HepG2 (cell line): ENCODE measurements around the gene RPSA. TPM values are rescaled to one million over a fixed set of nuclear protein-coding genes. Genes with fewer than 3 reads are reported as not detected.

Source experiments
- AHR ChIP-seq: IDR thresholded peaks from 2 replicates; pipeline ENCODE4 v1.6.1; 2018; ENCODE audit warnings: missing genetic modification reagents, missing compliant biosample characterization
- ASH2L ChIP-seq: fragments of 300-600, 200-600 bp; sonication (generic); IDR thresholded peaks from 2 replicates; pipeline ENCODE4 v1.7.0; 2017; ENCODE audit warnings: low read depth, mild to moderate bottlenecking, moderate library complexity, mixed read lengths, low read length; ENCODE audit not compliant: insufficient read length
- HNRNPLL ChIP-seq: fragments of 200-400 bp; formaldehyde crosslinking; IDR thresholded peaks from 2 replicates; pipeline ENCODE4 v1.6.1; 2017; ENCODE audit warnings: mild to moderate bottlenecking, low read depth, low read length; ENCODE audit not compliant: poor library complexity, severe bottlenecking
- IKZF4 ChIP-seq: sonication (generic); formaldehyde crosslinking; IDR thresholded peaks from 2 replicates; pipeline ENCODE4 v1.5.1; 2020; ENCODE audit warnings: borderline replicate concordance, mild to moderate bottlenecking, low read depth, missing genetic modification reagents; ENCODE audit errors: not compliant biosample characterization
- KLF9 ChIP-seq: IDR thresholded peaks from 2 replicates; pipeline ENCODE4 v1.6.1; 2016; ENCODE audit warnings: low read depth
- PHF21A ChIP-seq: sonication (generic); formaldehyde crosslinking; IDR thresholded peaks from 2 replicates; pipeline ENCODE4 v1.5.0; 2020; ENCODE audit warnings: mild to moderate bottlenecking, missing genetic modification reagents
- SIX1 ChIP-seq: sonication (generic); formaldehyde crosslinking; IDR thresholded peaks from 2 replicates; pipeline ENCODE4 v1.4.0; 2020; ENCODE audit warnings: missing genetic modification reagents, borderline replicate concordance
- TAF1 ChIP-seq: sonication (generic); formaldehyde crosslinking; IDR thresholded peaks from 2 replicates; pipeline ENCODE4 v1.4.0; 2020; ENCODE audit warnings: missing genetic modification reagents
- TBL1XR1 ChIP-seq: fragments of 150-350 bp; IDR thresholded peaks from 2 replicates; pipeline ENCODE4 v1.6.1; 2014; ENCODE audit warnings: borderline replicate concordance, low read length; ENCODE audit not compliant: partially characterized antibody
- ZNF136 ChIP-seq: sonication (generic); formaldehyde crosslinking; IDR thresholded peaks from 2 replicates; pipeline ENCODE4 v1.8.1; 2022; ENCODE audit warnings: low read depth, mild to moderate bottlenecking, moderate library complexity, missing genetic modification reagents
- ZNF280B ChIP-seq: sonication (generic); formaldehyde crosslinking; IDR thresholded peaks from 2 replicates; pipeline ENCODE4 v1.5.0; 2020; ENCODE audit warnings: missing genetic modification reagents, mild to moderate bottlenecking, borderline replicate concordance
- ZNF329 ChIP-seq: sonication (generic); formaldehyde crosslinking; IDR thresholded peaks from 2 replicates; pipeline ENCODE4 v1.9.0; 2021; ENCODE audit warnings: low read depth, mild to moderate bottlenecking, missing genetic modification reagents
- ZNF503 ChIP-seq: sonication (generic); formaldehyde crosslinking; IDR thresholded peaks from 2 replicates; pipeline ENCODE4 v1.4.0; 2020; ENCODE audit warnings: missing genetic modification reagents
- ZNF546 ChIP-seq: sonication (generic); formaldehyde crosslinking; conservative IDR thresholded peaks from 2 replicates; pipeline ENCODE4 v1.8.1; 2023; ENCODE audit warnings: mild to moderate bottlenecking, missing genetic modification reagents
- ZNF557 ChIP-seq: sonication (generic); formaldehyde crosslinking; IDR thresholded peaks from 2 replicates; pipeline ENCODE4 v1.4.0; 2020; ENCODE audit warnings: missing genetic modification reagents
- ZNF768 ChIP-seq: sonication (generic); formaldehyde crosslinking; IDR thresholded peaks from 2 replicates; pipeline ENCODE4 v1.4.0; 2020; ENCODE audit warnings: missing genetic modification reagents
- ZNF777 ChIP-seq: sonication (generic); formaldehyde crosslinking; IDR thresholded peaks from 2 replicates; pipeline ENCODE4 v1.4.0; 2020; ENCODE audit warnings: missing genetic modification reagents
- ZNF883 ChIP-seq: sonication (generic); formaldehyde crosslinking; IDR thresholded peaks from 2 replicates; pipeline ENCODE4 v1.5.1; 2020; ENCODE audit warnings: mild to moderate bottlenecking, missing genetic modification reagents; ENCODE audit errors: not compliant biosample characterization
- polyA plus RNA-seq, 8 experiments: library from polyadenylated mRNA; depleted of rRNA in 3 of 8; stranded (reverse) in 7 of 8; unstranded in 1 of 8; fragments of >200 nt; fragmentation: Illumina TruSeq in 4 of 8; extraction: Trizol in 4 of 8; gene quantifications; 2 replicates each; pipeline versions ENCODE4 v1.2.1 to v1.2.3, GENCODE V29; 2011 to 2016; ENCODE audit warnings: low read depth in 4 of 8, missing spikeins in 1 of 8, mixed read lengths in 1 of 8; ENCODE audit not compliant: insufficient read depth in 1 of 8
- total RNA-seq, 5 experiments: library from RNA; depleted of rRNA; stranded (reverse); fragments of >200 nt; fragmentation: Illumina TruSeq; extraction: Trizol; gene quantifications; 2 replicates each; pipeline ENCODE4 v1.2.3, GENCODE V29; 2016; ENCODE audit warnings: low read depth in 1 of 5
- TF ChIP-seq, protein P1 (sequence below): sonication (generic); formaldehyde crosslinking; conservative IDR thresholded peaks from 2 replicates; pipeline ENCODE4 v1.8.0; 2022; ENCODE audit warnings: mild to moderate bottlenecking, moderate library complexity, missing genetic modification reagents
- TF ChIP-seq, protein P2 (sequence below): sonication (generic); formaldehyde crosslinking; IDR thresholded peaks from 2 replicates; pipeline ENCODE4 v1.8.0; 2023; ENCODE audit warnings: mild to moderate bottlenecking, missing genetic modification reagents

RPSA gene
- total and polyA plus RNA-seq, 2 of the 13 experiments (the other 11 are each of a cell fraction or from before 2014, with no cell fraction given): 1,683 to 3,226 TPM

GRCh38 chr3:39383045-39383880 is 23.3 kb upstream of the RPSA start, which contains the start of gene SLC25A38 (continued):
- TF ChIP-seq ZNF503 (CRISPR knock-in tag) (peak; percentile 35; the same call in 1 of the 2 replicates), TBL1XR1 (no peak), HNRNPLL (peak; percentile 91), ZNF777 (CRISPR knock-in tag) (peak; percentile 90), ZNF136 (CRISPR knock-in tag) (0 out of 2 replicates have a peak, but pooled peaks have one; percentile 64), ZNF557 (CRISPR knock-in tag) (0 out of 2 replicates have a peak, but pooled peaks have one; percentile 36), ZNF883 (CRISPR knock-in tag) (peak; percentile 89), ZNF280B (CRISPR knock-in tag) (0 out of 2 replicates have a peak, but pooled peaks have one; percentile 21), ASH2L (no peak), SIX1 (CRISPR knock-in tag) (no peak; the same call in 1 of the 2 replicates), ZNF768 (peak; percentile 42), ZNF546 (CRISPR knock-in tag) (peak; percentile 52; the same call in 1 of the 2 replicates), PHF21A (CRISPR knock-in tag) (peak; percentile 78), KLF9 (no peak), AHR (0 out of 2 replicates have a peak, but pooled peaks have one; percentile 20), TAF1 (CRISPR knock-in tag) (peak; percentile 50; the same call in 1 of the 2 replicates), ZNF329 (CRISPR knock-in tag) (peak; percentile 42; the same call in 1 of the 2 replicates), IKZF4 (CRISPR knock-in tag) (peak; percentile 55)
- TF ChIP-seq, protein P1, sequence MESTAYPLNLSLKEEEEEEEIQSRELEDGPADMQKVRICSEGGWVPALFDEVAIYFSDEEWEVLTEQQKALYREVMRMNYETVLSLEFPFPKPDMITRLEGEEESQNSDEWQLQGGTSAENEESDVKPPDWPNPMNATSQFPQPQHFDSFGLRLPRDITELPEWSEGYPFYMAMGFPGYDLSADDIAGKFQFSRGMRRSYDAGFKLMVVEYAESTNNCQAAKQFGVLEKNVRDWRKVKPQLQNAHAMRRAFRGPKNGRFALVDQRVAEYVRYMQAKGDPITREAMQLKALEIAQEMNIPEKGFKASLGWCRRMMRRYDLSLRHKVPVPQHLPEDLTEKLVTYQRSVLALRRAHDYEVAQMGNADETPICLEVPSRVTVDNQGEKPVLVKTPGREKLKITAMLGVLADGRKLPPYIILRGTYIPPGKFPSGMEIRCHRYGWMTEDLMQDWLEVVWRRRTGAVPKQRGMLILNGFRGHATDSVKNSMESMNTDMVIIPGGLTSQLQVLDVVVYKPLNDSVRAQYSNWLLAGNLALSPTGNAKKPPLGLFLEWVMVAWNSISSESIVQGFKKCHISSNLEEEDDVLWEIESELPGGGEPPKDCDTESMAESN (CRISPR knock-in tag): peak; percentile 30; the same call in 1 of the 2 replicates
- TF ChIP-seq, protein P2, sequence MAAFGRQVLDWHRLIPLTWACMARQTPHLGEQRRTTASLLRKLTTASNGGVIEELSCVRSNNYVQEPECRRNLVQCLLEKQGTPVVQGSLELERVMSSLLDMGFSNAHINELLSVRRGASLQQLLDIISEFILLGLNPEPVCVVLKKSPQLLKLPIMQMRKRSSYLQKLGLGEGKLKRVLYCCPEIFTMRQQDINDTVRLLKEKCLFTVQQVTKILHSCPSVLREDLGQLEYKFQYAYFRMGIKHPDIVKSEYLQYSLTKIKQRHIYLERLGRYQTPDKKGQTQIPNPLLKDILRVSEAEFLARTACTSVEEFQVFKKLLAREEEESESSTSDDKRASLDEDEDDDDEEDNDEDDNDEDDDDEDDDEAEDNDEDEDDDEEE (CRISPR knock-in tag): 0 out of 2 replicates have a peak, but pooled peaks have one; percentile 43
